Choroid plexus epithelial cell (primary cell): ENCODE results near the gene AADAC.
A peak's percentile ranks its signal among the peaks of the same experiment; 100 is the strongest.

Experiments
- DNase-seq: peaks from one replicate; pipeline ENCODE4 v3.0.0-alpha.2; 2010; ENCODE audit warnings: low read depth
- H3K4me3 ChIP-seq: 2 replicates; pipeline ENCODE4 v1.5.1; 2011; ENCODE audit warnings: low read depth, mild to moderate bottlenecking, control low read depth, low read length, moderate library complexity
- TF ChIP-seq, protein P1 (sequence below): conservative IDR thresholded peaks from 2 replicates; pipeline ENCODE4 v1.5.1; 2011; ENCODE audit warnings: low read depth, mild to moderate bottlenecking, control low read depth, inconsistent platforms, low read length, moderate library complexity

Gene AADAC

DNA sequence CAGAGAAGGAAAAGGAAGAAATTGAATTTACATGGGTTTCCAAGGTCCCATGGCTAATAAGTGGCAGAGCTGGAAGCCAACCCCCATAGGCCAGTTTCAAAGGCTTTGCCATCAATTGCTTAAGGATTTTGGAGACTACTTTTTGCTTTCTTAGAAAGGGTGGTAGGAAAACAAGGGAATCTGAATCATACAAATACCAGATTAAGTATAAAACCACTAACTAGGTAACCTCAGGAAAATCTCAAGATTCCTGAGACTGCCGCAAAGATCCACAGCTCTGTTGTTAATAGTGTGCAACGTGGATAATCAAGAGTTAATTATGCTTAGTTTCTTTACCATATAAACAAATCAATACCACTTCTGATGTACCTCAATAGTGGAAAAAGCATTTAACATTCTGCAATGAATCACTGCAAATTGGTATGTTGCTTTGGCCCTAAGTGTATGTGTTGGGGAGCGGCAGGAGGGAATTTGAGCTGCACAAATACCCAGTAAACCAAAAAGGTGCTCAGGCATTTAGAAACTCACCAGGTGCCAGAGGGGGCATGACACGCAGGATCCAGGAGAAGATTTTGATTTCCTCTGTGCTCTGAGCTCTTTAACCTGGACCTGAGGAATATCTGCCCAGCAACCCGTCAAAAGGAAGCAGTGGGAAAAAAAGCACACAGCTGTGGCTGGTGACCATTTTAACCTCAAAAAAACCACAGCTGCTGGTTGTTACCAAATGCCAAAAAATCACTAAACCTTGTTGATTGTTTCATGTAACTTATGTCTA lies 22.0 kb downstream of the AADAC start:
- no peak overlapping the region for H3K4me3 ChIP-seq
- TF ChIP-seq, protein P1, sequence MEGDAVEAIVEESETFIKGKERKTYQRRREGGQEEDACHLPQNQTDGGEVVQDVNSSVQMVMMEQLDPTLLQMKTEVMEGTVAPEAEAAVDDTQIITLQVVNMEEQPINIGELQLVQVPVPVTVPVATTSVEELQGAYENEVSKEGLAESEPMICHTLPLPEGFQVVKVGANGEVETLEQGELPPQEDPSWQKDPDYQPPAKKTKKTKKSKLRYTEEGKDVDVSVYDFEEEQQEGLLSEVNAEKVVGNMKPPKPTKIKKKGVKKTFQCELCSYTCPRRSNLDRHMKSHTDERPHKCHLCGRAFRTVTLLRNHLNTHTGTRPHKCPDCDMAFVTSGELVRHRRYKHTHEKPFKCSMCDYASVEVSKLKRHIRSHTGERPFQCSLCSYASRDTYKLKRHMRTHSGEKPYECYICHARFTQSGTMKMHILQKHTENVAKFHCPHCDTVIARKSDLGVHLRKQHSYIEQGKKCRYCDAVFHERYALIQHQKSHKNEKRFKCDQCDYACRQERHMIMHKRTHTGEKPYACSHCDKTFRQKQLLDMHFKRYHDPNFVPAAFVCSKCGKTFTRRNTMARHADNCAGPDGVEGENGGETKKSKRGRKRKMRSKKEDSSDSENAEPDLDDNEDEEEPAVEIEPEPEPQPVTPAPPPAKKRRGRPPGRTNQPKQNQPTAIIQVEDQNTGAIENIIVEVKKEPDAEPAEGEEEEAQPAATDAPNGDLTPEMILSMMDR = no peak
- DNase-seq = peak; percentile 85

DNA sequence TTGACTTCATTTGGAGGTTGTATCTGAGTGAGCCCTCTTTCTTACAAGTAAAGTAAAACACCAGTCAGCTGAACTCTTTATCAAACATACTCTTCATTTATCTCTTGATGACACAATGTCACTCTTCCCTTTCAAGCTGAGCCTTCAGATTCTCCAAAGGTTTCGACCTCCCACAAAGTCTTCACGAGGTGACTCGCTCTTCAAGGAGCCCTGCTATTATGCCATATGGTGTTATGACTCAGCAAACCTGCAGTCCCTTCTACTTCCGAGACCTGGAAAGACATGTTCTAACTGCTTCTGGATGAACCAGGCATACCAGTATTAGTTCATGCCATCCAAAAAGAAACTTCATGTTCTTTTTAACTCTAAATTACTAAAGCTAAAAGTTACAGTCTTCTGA lies 23.1 kb downstream of the AADAC start:
- DNase-seq = peak; percentile 76
- no peak overlapping the region for H3K4me3 ChIP-seq

DNA sequence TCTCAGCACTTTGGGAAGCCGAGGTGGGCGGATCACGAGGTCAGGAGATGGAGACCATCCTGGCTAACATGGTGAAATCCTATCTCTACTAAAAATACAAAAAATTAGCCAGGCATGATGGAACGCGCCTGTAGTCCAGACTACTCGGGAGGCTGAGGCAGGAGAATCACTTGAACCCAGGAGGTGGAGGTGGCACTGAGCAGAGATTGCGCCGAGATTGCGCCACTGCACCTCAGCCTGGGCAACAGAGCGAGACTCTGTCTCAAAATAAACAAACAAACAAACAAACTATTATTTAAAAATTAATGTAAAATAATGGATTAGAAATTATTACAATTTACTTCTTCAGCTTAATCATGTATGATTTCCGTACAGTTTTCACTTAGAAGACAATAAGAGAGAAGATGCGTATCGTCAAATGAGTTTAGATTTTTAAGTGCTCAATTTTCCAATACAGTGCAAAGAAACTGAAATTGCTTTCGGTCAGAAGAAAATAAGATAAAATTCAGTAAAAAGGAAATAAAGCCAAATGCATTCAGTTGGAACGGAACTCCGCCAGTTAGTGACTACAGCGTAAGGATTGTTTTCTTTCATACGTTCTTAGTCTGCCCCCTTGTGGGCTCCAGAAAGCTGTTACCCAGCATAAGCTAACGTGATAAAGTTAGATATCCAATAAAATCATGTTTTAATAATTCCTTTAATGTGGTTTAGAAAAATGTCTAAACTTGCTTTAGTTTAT lies 24.8 kb downstream of the AADAC start:
- DNase-seq = peak; percentile 96
- TF ChIP-seq, protein P1 = peak; percentile 80
- peak overlapping the region; percentile 23 for H3K4me3 ChIP-seq

More for the DNA sequence above, 23.1 kb downstream of the AADAC start:
- TF ChIP-seq, protein P1 = no peak

DNA sequence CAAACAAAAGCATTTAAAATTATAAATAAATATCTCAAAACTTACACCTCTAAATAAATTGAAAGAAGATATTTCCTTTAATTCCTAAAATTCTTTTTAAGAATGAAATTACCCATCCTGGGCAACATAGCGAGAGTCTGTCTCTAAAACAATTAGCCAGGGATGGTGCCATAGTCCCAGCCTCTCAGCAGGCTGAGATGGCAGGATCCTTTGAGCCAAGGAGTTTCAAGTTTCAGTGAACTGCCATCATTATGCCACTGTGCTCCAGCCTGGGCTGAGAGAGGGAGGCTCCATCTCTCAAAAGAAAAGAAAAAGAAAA lies 25.4 kb downstream of the AADAC start:
- no peak for DNase-seq
- H3K4me3 ChIP-seq = no peak overlapping the region
- TF ChIP-seq, protein P1 = no peak

DNA sequence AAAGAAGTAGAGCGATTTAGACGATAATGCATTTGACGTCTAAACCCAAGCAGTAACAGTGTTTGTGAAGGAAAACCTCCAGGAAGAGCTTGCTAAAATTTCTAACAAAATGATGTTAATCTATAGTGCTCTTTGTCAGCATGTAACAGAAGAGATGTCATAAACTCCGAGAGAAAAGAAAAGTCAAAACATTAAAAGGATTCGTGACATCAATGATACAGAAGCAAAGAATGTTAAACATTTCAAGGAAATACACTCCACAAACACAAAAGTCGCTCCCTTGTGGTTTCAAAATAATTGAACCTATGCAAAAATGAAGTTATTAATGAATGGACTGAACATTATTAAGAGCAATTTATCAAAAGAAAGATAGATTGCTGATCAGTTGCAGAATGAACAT lies 27.9 kb downstream of the AADAC start:
- TF ChIP-seq, protein P1 = no peak
- peak; percentile 42 for DNase-seq
- no peak overlapping the region for H3K4me3 ChIP-seq

DNA sequence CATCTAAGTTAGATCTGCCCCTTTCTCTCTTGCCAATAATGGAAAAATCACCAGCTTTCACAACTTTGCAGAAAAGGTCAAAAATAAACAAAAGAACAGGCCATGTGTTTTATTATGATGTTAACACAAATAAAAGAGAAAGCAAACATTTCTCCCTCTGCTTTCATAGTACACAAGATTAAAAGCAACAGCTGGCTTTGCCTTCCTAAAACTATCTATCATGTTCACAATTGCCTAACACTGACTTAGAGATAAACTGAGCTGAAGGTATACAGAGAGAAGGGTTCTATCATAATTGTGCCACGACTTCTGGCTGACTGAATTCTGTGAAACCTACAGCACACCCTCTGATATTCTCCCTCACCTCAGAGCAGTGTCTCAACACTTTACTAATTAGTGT lies 29.4 kb downstream of the AADAC start:
- TF ChIP-seq, protein P1 = no peak
- peak; percentile 12 for DNase-seq

More for the DNA sequence above, 29.4 kb downstream of the AADAC start:
- H3K4me3 ChIP-seq = no peak overlapping the region
